ENCODE measurements around the gene TNFAIP8L3.
"Not testable (repeated sequence)": the region's sequence is repeated elsewhere in the genome, so short reads cannot be mapped to it uniquely, and the experiment has no call there.

TNFAIP8L3 gene

DNA sequence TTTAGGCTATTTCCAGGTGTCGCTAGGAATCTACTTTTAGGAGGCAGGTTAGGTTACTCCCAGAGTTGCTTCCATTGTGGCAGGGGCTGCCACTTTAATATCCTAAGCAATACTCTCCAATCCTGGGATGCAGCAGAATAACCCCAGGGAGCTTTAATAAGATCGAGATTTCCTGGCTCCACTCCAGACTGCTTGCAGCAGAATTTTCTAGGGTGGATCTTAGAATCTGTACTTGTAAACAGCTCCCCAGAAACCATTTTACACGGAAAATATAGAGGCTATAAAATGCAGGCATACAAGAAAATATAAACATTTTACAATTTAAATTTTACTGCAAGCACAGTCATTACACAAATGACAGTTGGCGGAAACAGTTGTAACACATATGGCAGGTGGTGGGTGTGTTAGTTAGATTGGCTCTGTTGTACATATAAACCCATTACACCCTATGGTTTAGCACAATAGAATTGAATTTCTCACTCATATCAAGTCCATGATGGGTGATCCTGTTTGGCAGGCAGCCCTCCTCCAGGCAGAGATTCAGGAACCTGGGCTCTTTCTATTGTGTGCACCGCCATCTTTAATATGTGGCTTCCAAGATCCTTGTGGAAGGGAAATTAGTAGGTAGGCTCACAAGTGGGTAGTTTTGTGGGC lies 35.0 kb upstream of the TNFAIP8L3 start:
- in situ Hi-C loops (cut with HindIII; ENCODE audit: low sequenced_read_pairs): no loop called here
- no peak overlapping the region for H3K4me3 ChIP-seq (ENCODE audit: low read depth, low read length)
- no peak for DNase-seq (ENCODE audit: low read depth, low spot score)
- TF ChIP-seq CTCF (IDR thresholded peaks at IDR 0.05; ENCODE audit: low read depth, low read length): no peak

DNA sequence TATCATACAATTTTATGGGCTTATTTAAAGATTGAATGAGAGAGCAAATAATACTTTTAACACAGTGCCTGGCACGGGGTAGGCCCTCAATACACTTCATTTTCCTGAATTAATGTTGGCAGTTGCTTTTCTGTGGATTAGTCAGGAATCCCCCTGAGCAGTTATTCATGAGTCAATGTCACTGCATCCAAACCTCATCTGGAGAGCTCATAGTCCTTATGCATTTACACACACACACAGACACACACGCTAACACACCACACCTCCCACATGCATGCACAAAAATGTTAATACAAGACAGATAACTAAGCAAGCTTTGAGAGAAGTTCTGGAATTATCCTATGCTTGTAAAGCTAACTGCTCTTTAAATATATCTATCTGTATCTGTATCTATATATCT lies 34.0 kb upstream of the TNFAIP8L3 start:
- TF ChIP-seq CTCF (IDR thresholded peaks at IDR 0.05; ENCODE audit: low read depth, low read length): no peak
- in situ Hi-C loops (cut with HindIII; ENCODE audit: low sequenced_read_pairs): no loop called here
- DNase-seq (ENCODE audit: low read depth, low spot score): no peak

GRCh38 chr15:51126842-51127241 lies 32.1 kb upstream of the TNFAIP8L3 start:
- no peak for DNase-seq (ENCODE audit: low read depth, low spot score)
- TF ChIP-seq CTCF (IDR thresholded peaks at IDR 0.05; ENCODE audit: low read depth, low read length): no peak

More for the DNA sequence above, 34.0 kb upstream of the TNFAIP8L3 start:
- no peak overlapping the region for H3K4me3 ChIP-seq (ENCODE audit: low read depth, low read length)

GRCh38 chr15:51123002-51123401 lies 28.3 kb upstream of the TNFAIP8L3 start:
- DNase-seq (ENCODE audit: low read depth, low spot score); H3K4me3 ChIP-seq (ENCODE audit: low read depth, low read length); in situ Hi-C loops (cut with HindIII; ENCODE audit: low sequenced_read_pairs): not testable (repeated sequence)

More at GRCh38 chr15:51126842-51127241, 32.1 kb upstream of the TNFAIP8L3 start:
- H3K4me3 ChIP-seq (ENCODE audit: low read depth, low read length): no peak overlapping the region
- in situ Hi-C loops (cut with HindIII; ENCODE audit: low sequenced_read_pairs): no loop called here

- in situ Hi-C loops (cut with HindIII; ENCODE audit: low sequenced_read_pairs): no loop called here
- TF ChIP-seq CTCF (IDR thresholded peaks at IDR 0.05; ENCODE audit: low read depth, low read length): no peak
- no peak overlapping the region for H3K4me3 ChIP-seq (ENCODE audit: low read depth, low read length)
- DNase-seq (ENCODE audit: low read depth, low spot score): no peak
These were observed 27.0 kb upstream of the TNFAIP8L3 start for GRCh38 chr15:51121631-51122225.

- no peak for TF ChIP-seq CTCF (IDR thresholded peaks at IDR 0.05; ENCODE audit: low read depth, low read length)
- DNase-seq (ENCODE audit: low read depth, low spot score): peak; percentile 94
- H3K4me3 ChIP-seq (ENCODE audit: low read depth, low read length): no peak overlapping the region
- in situ Hi-C loops (cut with HindIII; ENCODE audit: low sequenced_read_pairs): no loop called here
These were observed 26.4 kb upstream of the TNFAIP8L3 start for GRCh38 chr15:51121118-51121517.

- DNase-seq (ENCODE audit: low read depth, low spot score): no peak
- no peak for TF ChIP-seq CTCF (IDR thresholded peaks at IDR 0.05; ENCODE audit: low read depth, low read length)
- in situ Hi-C loops (cut with HindIII; ENCODE audit: low sequenced_read_pairs): no loop called here
- no peak overlapping the region for H3K4me3 ChIP-seq (ENCODE audit: low read depth, low read length)
These were observed 24.4 kb upstream of the TNFAIP8L3 start for GRCh38 chr15:51119120-51119519.

All from astrocyte of the spinal cord (primary cell).